Aortic smooth muscle cell (primary cell): Measurements from ENCODE around the gene NUB1. TPM values are rescaled to one million over a fixed set of nuclear protein-coding genes. Genes with fewer than 3 reads are reported as not detected.

Experiments used
- total RNA-seq: library from RNA; depleted of rRNA; stranded (reverse); fragments of >200 nt; gene quantifications from 2 replicates; pipeline ENCODE4 v1.2.3, GENCODE V29; 2014

The NUB1 gene, protein sequence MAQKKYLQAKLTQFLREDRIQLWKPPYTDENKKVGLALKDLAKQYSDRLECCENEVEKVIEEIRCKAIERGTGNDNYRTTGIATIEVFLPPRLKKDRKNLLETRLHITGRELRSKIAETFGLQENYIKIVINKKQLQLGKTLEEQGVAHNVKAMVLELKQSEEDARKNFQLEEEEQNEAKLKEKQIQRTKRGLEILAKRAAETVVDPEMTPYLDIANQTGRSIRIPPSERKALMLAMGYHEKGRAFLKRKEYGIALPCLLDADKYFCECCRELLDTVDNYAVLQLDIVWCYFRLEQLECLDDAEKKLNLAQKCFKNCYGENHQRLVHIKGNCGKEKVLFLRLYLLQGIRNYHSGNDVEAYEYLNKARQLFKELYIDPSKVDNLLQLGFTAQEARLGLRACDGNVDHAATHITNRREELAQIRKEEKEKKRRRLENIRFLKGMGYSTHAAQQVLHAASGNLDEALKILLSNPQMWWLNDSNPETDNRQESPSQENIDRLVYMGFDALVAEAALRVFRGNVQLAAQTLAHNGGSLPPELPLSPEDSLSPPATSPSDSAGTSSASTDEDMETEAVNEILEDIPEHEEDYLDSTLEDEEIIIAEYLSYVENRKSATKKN
- total RNA-seq, result 52.6 and 54.7 TPM in 2 replicates

DNA sequence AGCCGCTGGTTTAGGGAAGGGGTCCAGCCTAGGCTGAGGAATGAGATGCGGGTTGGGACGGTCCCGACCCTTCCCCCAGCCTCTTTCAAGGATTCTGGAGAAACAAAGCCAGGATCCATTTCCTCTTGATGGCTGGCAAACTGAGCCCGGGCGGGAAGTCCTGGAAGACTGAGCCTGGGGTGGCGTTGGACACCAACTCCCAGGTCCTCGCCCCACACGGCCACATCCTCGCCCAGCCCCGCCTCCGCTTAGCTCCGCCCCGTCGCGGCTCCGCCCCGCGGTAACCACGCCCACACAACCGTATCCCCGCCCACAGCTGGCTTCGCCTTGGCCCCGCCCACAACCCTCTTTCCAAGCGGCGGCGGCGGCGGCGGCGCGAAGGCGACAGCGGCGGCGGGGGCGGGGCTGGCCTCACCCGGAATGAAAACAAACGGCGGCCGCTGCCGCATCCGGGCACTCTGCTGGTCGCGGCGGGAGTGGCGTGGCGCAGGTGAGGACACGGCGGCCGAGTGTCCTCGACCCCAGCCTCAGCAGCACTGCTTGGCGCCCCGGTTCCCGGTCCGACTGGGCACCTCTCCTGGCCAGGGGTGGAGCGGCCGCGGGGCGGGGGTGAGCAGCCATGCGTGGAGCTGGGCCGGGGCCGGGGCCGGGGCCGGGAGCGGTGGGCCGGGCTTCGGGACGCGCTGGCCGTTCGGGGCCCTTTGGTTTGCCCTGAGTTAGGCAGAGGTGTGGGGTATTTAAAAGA, at the start of gene NUB1:
NUB1 (plus strand) TSS at position 456 of the 745 bp plus-strand sequence. CDS start 3,538 bp downstream, outside the sequence.

DNA sequence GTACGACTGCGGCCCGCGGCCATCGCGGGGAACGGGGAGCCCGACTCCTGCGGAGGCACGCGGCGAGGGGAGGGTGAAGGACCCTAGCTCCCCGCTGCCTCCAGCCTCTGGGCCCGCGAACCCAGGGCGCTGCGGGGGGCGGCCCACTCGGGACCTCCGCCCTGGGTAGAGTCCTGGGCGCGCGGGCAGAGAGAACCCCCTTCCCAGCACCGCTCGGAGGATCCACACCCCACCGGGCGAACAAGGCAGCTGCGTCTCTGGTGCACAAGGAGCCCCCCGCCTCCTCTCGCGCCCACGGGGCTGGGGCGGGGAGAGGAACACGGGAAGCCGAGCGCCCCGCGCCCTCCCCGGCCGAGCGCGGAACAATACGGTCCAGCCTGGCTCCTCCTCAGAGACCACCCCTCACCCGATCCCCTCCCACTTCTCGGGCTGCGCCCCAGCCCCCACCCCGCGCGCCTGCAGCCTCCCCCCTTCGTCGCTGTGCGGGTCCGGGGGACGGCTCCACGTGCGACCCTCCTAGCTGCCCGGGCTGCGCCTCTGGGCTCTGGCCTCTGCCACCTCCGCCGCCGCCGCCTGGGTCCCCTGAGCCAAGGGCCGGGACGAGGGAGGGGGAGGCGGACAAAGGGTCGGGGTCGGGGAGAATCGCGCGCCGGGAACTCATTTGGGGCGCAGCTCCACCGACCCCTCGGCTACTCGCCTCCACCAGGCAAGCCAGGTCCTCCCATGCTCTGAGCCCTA, 68.2 kb downstream of the NUB1 start, which contains the start of gene WDR86:
WDR86 (minus strand) TSS at position 372 of the 738 bp plus-strand sequence. CDS start 449 bp downstream, outside the sequence.

Other genes with a start within 250 kb of the NUB1 start
- gene GBX1, start 174.1 kb upstream of the NUB1 start, total RNA-seq, result not detected in 2 replicates
- gene ASB10, start 154.6 kb upstream of the NUB1 start, total RNA-seq, result not detected in 2 replicates
- gene H2BK1, start 131.3 kb upstream of the NUB1 start, total RNA-seq, result not detected in 2 replicates
- gene ABCF2, start 114.6 kb upstream of the NUB1 start, total RNA-seq, result 41.2 and 62.4 TPM in 2 replicates
- 73.6 and 82.2 TPM in 2 replicates for gene CHPF2, start 109.3 kb upstream of the NUB1 start, total RNA-seq
- 40.7 and 41.8 TPM in 2 replicates for gene SMARCD3, start 93.1 kb upstream of the NUB1 start, total RNA-seq
- gene WDR86, start 68.2 kb downstream of the NUB1 start, total RNA-seq, result 0.06 and 0.26 TPM in 2 replicates
- gene CRYGN, start 98.3 kb downstream of the NUB1 start, total RNA-seq, result 0.12 and 0.13 TPM in 2 replicates
- gene RHEB, start 178.1 kb downstream of the NUB1 start, total RNA-seq, result 62.0 and 77.6 TPM in 2 replicates